GM12878 (cell line): ENCODE results near the gene INF2. TPM values are rescaled to one million over a fixed set of nuclear protein-coding genes. Genes with fewer than 3 reads are reported as not detected.

Experiments
- ATAC-seq: fragments of 200-7000 bp; cut with Tn5 transposase; 3 replicates; pipeline ENCODE4 v1.9.1; 2020; ENCODE audit warnings: mild to moderate bottlenecking, moderate library complexity
- BruUV-seq: library from RNA; stranded (reverse); fragments of 400-500 nt; replicated peaks from 2 replicates; lab custom pipeline; 2021; lab: Mats Ljungman, UMichigan
- CTCF ChIA-PET: fragments of 300-600 bp; sonication (Branson Sonifier 250); formaldehyde crosslinking; extraction: SDS; loops from one replicate; lab custom pipeline; 2021; ENCODE audit warnings: inconsistent platforms; lab: Yijun Ruan, JAX
- POLR2A ChIA-PET: fragments of 350-600 bp; formaldehyde crosslinking; extraction: SDS; loops from one replicate; lab custom pipeline; 2021; ENCODE audit warnings: inconsistent platforms; lab: Charles Lee
- RAD21 ChIA-PET: fragments of 300-600 bp; sonication (Branson Sonifier 250); formaldehyde crosslinking; loops from one replicate; lab custom pipeline; 2023; ENCODE audit warnings: antibody characterized with exemption; ENCODE audit not compliant: unreplicated experiment; lab: Charles Lee
- SMC1A ChIA-PET: fragments of 300-600 bp; sonication (Branson Sonifier 250); formaldehyde crosslinking; loops from one replicate; lab custom pipeline; 2023; ENCODE audit not compliant: unreplicated experiment, uncharacterized antibody; lab: Charles Lee
- DNase-seq: peaks from one replicate; pipeline ENCODE4 v3.0.0-alpha.2; 2011; ENCODE audit warnings: low read depth, low spot score
- FAIRE-seq: peaks from 3 replicates; lab custom pipeline; 2011; peaks lifted over from hg19 to GRCh38; lab: Jason Lieb, UNC
- H2AFZ ChIP-seq: 2 replicates; pipeline ENCODE4 v1.6.0; 2011; ENCODE audit warnings: low read depth, low read length, control low read depth; ENCODE audit not compliant: control insufficient read depth
- H3K27ac ChIP-seq: 2 replicates; pipeline ENCODE4 v1.5.1; 2011; ENCODE audit warnings: control low read depth; ENCODE audit not compliant: control insufficient read depth, insufficient read depth
- H3K27me3 ChIP-seq, 2 experiments: replicated peaks in 1 of 2; 2 replicates each; pipeline versions ENCODE4 v1.6.0 to v1.6.1; 2011; ENCODE audit warnings: low read length in 1 of 2; ENCODE audit not compliant: control insufficient read depth in 2 of 2, insufficient read depth in 2 of 2
- H3K36me3 ChIP-seq, 2 experiments: 2 replicates each; pipeline ENCODE4 v1.5.1; 2011; ENCODE audit warnings: low read length in 1 of 2; ENCODE audit not compliant: control insufficient read depth in 2 of 2, insufficient read depth in 2 of 2
- H3K4me1 ChIP-seq: 2 replicates; pipeline ENCODE4 v1.6.1; 2011; ENCODE audit warnings: mild to moderate bottlenecking, low read length, moderate library complexity, mixed read lengths; ENCODE audit not compliant: control insufficient read depth, insufficient read depth
- H3K4me2 ChIP-seq: 2 replicates; pipeline ENCODE4 v1.6.0; 2011; ENCODE audit warnings: control low read depth; ENCODE audit not compliant: control insufficient read depth, insufficient read depth
- H3K4me3 ChIP-seq: fragments of 200-600 bp; sonication (generic); 2 replicates; pipeline ENCODE4 v1.5.1; 2016
- H3K79me2 ChIP-seq: 2 replicates; pipeline ENCODE4 v1.6.0; 2011; ENCODE audit warnings: low read length; ENCODE audit not compliant: control insufficient read depth, insufficient read depth
- H3K9ac ChIP-seq: 2 replicates; pipeline ENCODE4 v1.8.0; 2011; ENCODE audit warnings: low read length, control low read depth, mixed read lengths; ENCODE audit not compliant: control insufficient read depth, insufficient read depth
- H3K9me3 ChIP-seq: replicated peaks from 3 replicates; pipeline ENCODE4 v1.5.1; 2011; ENCODE audit warnings: mild to moderate bottlenecking, low read length; ENCODE audit not compliant: control insufficient read depth, insufficient read depth
- H4K20me1 ChIP-seq: 2 replicates; pipeline ENCODE4 v1.6.0; 2011; ENCODE audit not compliant: control insufficient read depth, insufficient read depth
- BCL3 ChIP-seq: IDR thresholded peaks from 2 replicates; pipeline ENCODE4 v1.6.1; 2011; ENCODE audit warnings: borderline replicate concordance, low read depth, mild to moderate bottlenecking, moderate library complexity, low read length; ENCODE audit not compliant: insufficient read depth, poor library complexity, severe bottlenecking
- MEF2B ChIP-seq: fragments of 450-650 bp; IDR thresholded peaks from 2 replicates; pipeline ENCODE4 v1.6.1; 2018; ENCODE audit warnings: mild to moderate bottlenecking, moderate library complexity; ENCODE audit not compliant: partially characterized antibody, poor library complexity, severe bottlenecking
- MTA3 ChIP-seq: IDR thresholded peaks from 2 replicates; pipeline ENCODE4 v1.6.1; 2012; ENCODE audit warnings: low read length, inconsistent platforms, borderline replicate concordance
- PAX5 ChIP-seq: IDR thresholded peaks from 2 replicates; pipeline ENCODE4 v1.6.1; 2011; ENCODE audit warnings: low read depth, low read length, borderline replicate concordance
- PBX3 ChIP-seq: IDR thresholded peaks from 2 replicates; pipeline ENCODE4 v1.6.1; 2011; ENCODE audit warnings: mild to moderate bottlenecking, low read depth, low read length, moderate library complexity; ENCODE audit not compliant: insufficient replicate concordance
- POLR2A ChIP-seq: IDR thresholded peaks from 2 replicates; pipeline ENCODE4 v1.6.1; 2011; ENCODE audit warnings: low read depth, mild to moderate bottlenecking, low read length
- POU2F2 ChIP-seq: IDR thresholded peaks from 3 replicates; pipeline ENCODE4 v1.6.1; 2011; ENCODE audit warnings: low read depth, mild to moderate bottlenecking, low read length, borderline replicate concordance
- RB1 ChIP-seq: fragments of 450-650 bp; formaldehyde crosslinking; IDR thresholded peaks from 2 replicates; pipeline ENCODE4 v1.6.1; 2017; ENCODE audit warnings: mild to moderate bottlenecking, borderline replicate concordance
- RELA ChIP-seq: fragments of 450-650 bp; IDR thresholded peaks from 2 replicates; pipeline ENCODE4 v1.8.0; 2014; ENCODE audit warnings: borderline replicate concordance; ENCODE audit not compliant: partially characterized antibody
- SIN3A ChIP-seq: IDR thresholded peaks from 2 replicates; pipeline ENCODE4 v1.6.1; 2012; ENCODE audit warnings: low read depth, low read length, improper control_type of control experiment
- SMAD1 ChIP-seq: fragments of 450-650 bp; IDR thresholded peaks from 2 replicates; pipeline ENCODE4 v1.6.1; 2018; ENCODE audit warnings: mild to moderate bottlenecking, low read depth; ENCODE audit not compliant: partially characterized antibody
- SP1 ChIP-seq: IDR thresholded peaks from one replicate; pipeline ENCODE4 v1.6.1; 2011; ENCODE audit warnings: low read depth, low read length
- SPI1 ChIP-seq: IDR thresholded peaks from 2 replicates; pipeline ENCODE4 v1.6.1; 2011; ENCODE audit warnings: low read depth, mild to moderate bottlenecking, low read length, moderate library complexity, borderline replicate concordance; ENCODE audit not compliant: insufficient read depth
- STAT1 ChIP-seq: fragments of 450-650 bp; conservative IDR thresholded peaks from 2 replicates; pipeline ENCODE4 v1.6.1; 2014; ENCODE audit warnings: antibody characterized with exemption, mild to moderate bottlenecking
- TCF12 ChIP-seq: IDR thresholded peaks from 2 replicates; pipeline ENCODE4 v1.6.1; 2011; ENCODE audit warnings: low read depth, mild to moderate bottlenecking, low read length
- TCF3 ChIP-seq: IDR thresholded peaks from 2 replicates; pipeline ENCODE4 v1.6.1; 2012; ENCODE audit warnings: low read depth, mild to moderate bottlenecking, low read length, borderline replicate concordance; ENCODE audit not compliant: insufficient read depth
- USF1 ChIP-seq: IDR thresholded peaks from 2 replicates; pipeline ENCODE4 v1.6.1; 2011; ENCODE audit warnings: borderline replicate concordance, low read depth, mild to moderate bottlenecking, moderate library complexity, mixed read lengths, low read length; ENCODE audit not compliant: insufficient read depth; ENCODE audit errors: extremely low read length
- YY1 ChIP-seq: IDR thresholded peaks from 2 replicates; pipeline ENCODE4 v1.6.1; 2011; ENCODE audit warnings: low read depth, mild to moderate bottlenecking, low read length
- ZBED1 ChIP-seq: IDR thresholded peaks from 2 replicates; pipeline ENCODE4 v1.6.1; 2016; ENCODE audit warnings: borderline replicate concordance
- ZNF24 ChIP-seq: fragments of 450-650 bp; IDR thresholded peaks from 2 replicates; pipeline ENCODE4 v1.6.1; 2017; ENCODE audit warnings: antibody characterized with exemption, mild to moderate bottlenecking
- ZSCAN29 ChIP-seq: fragments of 450-650 bp; IDR thresholded peaks from 2 replicates; pipeline ENCODE4 v1.6.1; 2017; ENCODE audit warnings: mild to moderate bottlenecking, moderate library complexity
- WGBS: methylation state at CpG from one replicate; pipeline ENCODE4 v1.1.6; 2016; ENCODE audit warnings: low lambda C conversion rate; ENCODE audit not compliant: insufficient replicate concordance, insufficient coverage; ENCODE audit errors: missing lambda C conversion rate; 5-methylcytosine and 5-hydroxymethylcytosine counted together
- in situ Hi-C: fragments of 300-500 bp; cut with MboI; formaldehyde crosslinking; loops from 9 replicates; pipeline ENCODE4 v1.14.3; 2018; ENCODE audit warnings: mixed read lengths
- intact Hi-C: fragments of 100-400 bp; cut with micrococcal nuclease; formaldehyde crosslinking; loops from one replicate; pipeline ENCODE4 v1.14.2; 2022; ENCODE audit not compliant: unreplicated experiment
- polyA plus RNA-seq, 11 experiments: library from polyadenylated mRNA; depleted of rRNA in 4 of 11; unstranded in 6 of 11; stranded (reverse) in 5 of 11; fragments of >200 nt; fragmentation: Nextera tagmentation in 4 of 11; fragmentation: Illumina TruSeq in 1 of 11; extraction: Ambion mirVana in 4 of 11; extraction: Trizol in 1 of 11; gene quantifications; 1 replicate in 1 of 11; 2 replicates in 10 of 11; pipeline versions ENCODE4 v1.2.1 to v1.2.3, GENCODE V29; 2011 to 2016; ENCODE audit warnings: inconsistent platforms in 2 of 11, missing spikeins in 2 of 11, low read depth in 1 of 11
- total RNA-seq, 4 experiments: library from RNA; depleted of rRNA in 3 of 4; stranded (reverse); fragments of >200 nt in 3 of 4; fragmentation: Illumina TruSeq in 1 of 4; extraction: Trizol in 1 of 4; gene quantifications; 2 replicates each; pipeline versions ENCODE4 v1.2.1 to v1.2.3, GENCODE V29; 2013 to 2021

The INF2 gene
- total and polyA plus RNA-seq, 10 of the 15 experiments (the other 5 are each of a cell fraction or from before 2014, with no cell fraction given): 0.72 to 43.2 (median 8.3) TPM

- peaks cover 31% of the 10 kb centered on the region for H3K79me2 ChIP-seq
- DNase-seq (no peak), FAIRE-seq (no peak), ATAC-seq (no peak)
- H3K27me3 ChIP-seq: no peaks in the 10 kb centered on the region
- peaks cover 2 to 18% of the 10 kb centered on the region in 2 experiments; a peak in 3 of 4 replicates for H3K36me3 ChIP-seq
- no peak overlapping the region for H2AFZ ChIP-seq
- H3K27ac ChIP-seq: no peak overlapping the region
- peaks cover 17% of the 10 kb centered on the region for H3K4me1 ChIP-seq
- H3K4me3 ChIP-seq: 0 out of 2 replicates have a peak overlapping the region, but pooled peaks have one; percentile 27
- no TSS peak for BruUV-seq
- RAD21 ChIA-PET: no interaction called here
- peak overlapping the region; percentile 44 for H3K4me2 ChIP-seq
- CTCF ChIA-PET: interaction anchor here (0.9 kb wide), 1 partner anchor 69 kb away, joined by 3 read pairs; no protein-coding TSS in a partner anchor
- SMC1A ChIA-PET: interaction anchor here (1.0 kb wide), 1 partner anchor 111 kb away, joined by 3 read pairs; no protein-coding TSS in a partner anchor
- POLR2A ChIA-PET: no interaction called here
- in situ Hi-C loops: no loop called here
- peak overlapping the region; percentile 15; the same call in 1 of the 2 replicates for H3K9ac ChIP-seq
- intact Hi-C loops: no loop called here
- H3K9me3 ChIP-seq: no peaks in the 10 kb centered on the region
- WGBS: 84% methylated on average over 27 of the region's 27 CpGs
- no peaks in the 10 kb centered on the region for H4K20me1 ChIP-seq
- TF ChIP-seq ZBED1 (no peak), ZSCAN29 (no peak), PBX3 (no peak), POLR2A (no peak; the same call in 1 of the 2 replicates), RELA (no peak), USF1 (no peak), BCL3 (peak; percentile 97), SPI1 (peak; percentile 28; the same call in 1 of the 2 replicates), ZNF24 (no peak), TCF12 (no peak), POU2F2 (no peak), STAT1 (no peak), RB1 (no peak), TCF3 (0 out of 2 replicates have a peak, but pooled peaks have one; percentile 67), MEF2B (no peak), YY1 (no peak), SP1 (no peak), SMAD1 (no peak), MTA3 (no peak), PAX5 (no peak), SIN3A (no peak)
Observed at GRCh38 chr14:104756477-104757237, 67.2 kb downstream of the INF2 start.
